Neural crest cell (in vitro differentiated cells): ENCODE results near the gene ZNF592. TPM values are rescaled to one million over a fixed set of nuclear protein-coding genes. Genes with fewer than 3 reads are reported as not detected.

Experiments used
- DNase-seq: peaks from one replicate; pipeline ENCODE4 v3.0.0; 2021; ENCODE audit warnings: low read depth, mixed read lengths, low spot score
- H3K27ac Mint-ChIP-seq: one replicate; pipeline ENCODE4 v1.8.0; 2021; ENCODE audit warnings: mild to moderate bottlenecking, mixed read lengths; ENCODE audit not compliant: unreplicated experiment
- H3K27me3 Mint-ChIP-seq: 2 replicates; pipeline ENCODE4 v1.8.0; 2021; ENCODE audit warnings: low read depth, mild to moderate bottlenecking, mixed read lengths
- H3K36me3 Mint-ChIP-seq: 2 replicates; pipeline ENCODE4 v1.8.0; 2021; ENCODE audit warnings: low read depth, mild to moderate bottlenecking, mixed read lengths
- H3K4me1 Mint-ChIP-seq: 2 replicates; pipeline ENCODE4 v1.8.0; 2021; ENCODE audit warnings: mixed read lengths
- H3K4me3 Mint-ChIP-seq: one replicate; pipeline ENCODE4 v1.8.0; 2021; ENCODE audit warnings: mild to moderate bottlenecking, mixed read lengths
- H3K9me3 Mint-ChIP-seq: 2 replicates; pipeline ENCODE4 v1.8.0; 2021; ENCODE audit warnings: mixed read lengths
- CTCF ChIP-seq: fragments of 200-600 bp; sonication (generic); conservative IDR thresholded peaks from 2 replicates; pipeline ENCODE4 v1.5.0; 2021; ENCODE audit warnings: antibody characterized with exemption, mild to moderate bottlenecking
- long read RNA-seq: library from polyadenylated mRNA; unstranded; transcript quantifications from one replicate; pipeline ENCODE4 v2.0.0, GENCODE V29; 2020
- total RNA-seq: library from RNA; stranded (reverse); gene quantifications from 2 replicates; pipeline ENCODE4 v1.2.1, GENCODE V29; 2021

The ZNF592 gene
- 34.7 and 35.7 TPM in 2 replicates for total RNA-seq
- long read RNA-seq, partial matches to known transcripts, result 9 of 17 reads
- long read RNA-seq, other reads (novel, unspliced or antisense), result 8 of 17 reads

- peaks cover 2% of the 10 kb centered on the region for H3K36me3 Mint-ChIP-seq
- peaks cover 39% of the 10 kb centered on the region for H3K4me1 Mint-ChIP-seq
- DNase-seq, result peak; percentile 59
- no peaks in the 10 kb centered on the region for H3K27me3 Mint-ChIP-seq
- peak within 1 kb of the TSS; percentile 94 for H3K27ac Mint-ChIP-seq
- peak within 1 kb of the TSS; percentile 95 for H3K4me3 Mint-ChIP-seq
- TF ChIP-seq CTCF, result peak; percentile 48
- H3K9me3 Mint-ChIP-seq, result no peaks in the 10 kb centered on the region
These were observed at the start of gene ZNF592 for GRCh38 chr15:84748274-84749110. Gene ZNF592, plus strand, starts transcription at chr15:84748592. Its CDS starts 34,084 bp downstream, at chr15:84782676.

GRCh38 chr15:84699538-84700191, 48.7 kb upstream of the ZNF592 start:
- no peak overlapping the region for H3K4me3 Mint-ChIP-seq
- TF ChIP-seq CTCF, result no peak
- H3K4me1 Mint-ChIP-seq, result peaks cover 4% of the 10 kb centered on the region
- H3K9me3 Mint-ChIP-seq, result no peaks in the 10 kb centered on the region
- H3K36me3 Mint-ChIP-seq, result no peaks in the 10 kb centered on the region
- no peaks in the 10 kb centered on the region for H3K27me3 Mint-ChIP-seq
- no peak for DNase-seq
- H3K27ac Mint-ChIP-seq, result peak overlapping the region; percentile 43

GRCh38 chr15:84702961-84703482, 45.4 kb upstream of the ZNF592 start:
- H3K4me3 Mint-ChIP-seq, result no peak overlapping the region
- TF ChIP-seq CTCF, result no peak
- H3K36me3 Mint-ChIP-seq, result peaks cover 2% of the 10 kb centered on the region
- H3K4me1 Mint-ChIP-seq, result peaks cover 4% of the 10 kb centered on the region
- DNase-seq, result no peak
- H3K27me3 Mint-ChIP-seq, result no peaks in the 10 kb centered on the region
- no peak overlapping the region for H3K27ac Mint-ChIP-seq
- H3K9me3 Mint-ChIP-seq, result no peaks in the 10 kb centered on the region

DNA sequence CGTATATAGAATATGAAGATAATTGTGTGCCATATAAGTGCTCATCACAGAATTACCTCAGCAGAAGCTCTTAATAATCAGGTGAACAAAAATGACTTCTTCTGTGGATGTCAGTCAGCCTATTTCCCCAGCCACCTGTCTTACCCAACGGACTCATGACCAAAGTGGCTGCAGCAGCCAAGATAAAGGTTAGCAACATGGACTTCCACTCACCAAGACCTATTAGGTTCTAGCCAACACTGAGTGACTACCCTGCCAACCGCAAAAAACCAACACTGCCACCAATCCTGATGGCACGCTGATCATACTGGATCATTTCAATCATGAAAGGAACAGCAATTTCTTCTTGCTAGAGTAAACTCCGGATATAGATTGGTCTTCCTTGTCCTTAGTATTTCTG, 44.6 kb upstream of the ZNF592 start:
- Mint-ChIP-seq H3K4me3 (no peak overlapping the region), H3K36me3 (peaks cover 3% of the 10 kb centered on the region), H3K27ac (no peak overlapping the region), H3K27me3 (no peaks in the 10 kb centered on the region), H3K4me1 (peaks cover 4% of the 10 kb centered on the region), H3K9me3 (no peaks in the 10 kb centered on the region)
- no peak for DNase-seq
- TF ChIP-seq CTCF, result no peak

- DNase-seq, result no peak
- no peak for TF ChIP-seq CTCF
- Mint-ChIP-seq H3K4me1 (peaks cover 26% of the 10 kb centered on the region), H3K27me3 (no peaks in the 10 kb centered on the region), H3K27ac (no peak overlapping the region), H3K36me3 (peaks cover 3% of the 10 kb centered on the region), H3K4me3 (peak overlapping the region; percentile 96), H3K9me3 (no peaks in the 10 kb centered on the region)
These were observed 34.0 kb upstream of the ZNF592 start for GRCh38 chr15:84714372-84714771.
